ENCODE data around the gene MIEF2.

- TF ChIP-seq EZH2phosphoT487 (IDR thresholded peaks at IDR 0.05; ENCODE audit: borderline replicate concordance) = no peak
- TF ChIP-seq, protein P1, sequence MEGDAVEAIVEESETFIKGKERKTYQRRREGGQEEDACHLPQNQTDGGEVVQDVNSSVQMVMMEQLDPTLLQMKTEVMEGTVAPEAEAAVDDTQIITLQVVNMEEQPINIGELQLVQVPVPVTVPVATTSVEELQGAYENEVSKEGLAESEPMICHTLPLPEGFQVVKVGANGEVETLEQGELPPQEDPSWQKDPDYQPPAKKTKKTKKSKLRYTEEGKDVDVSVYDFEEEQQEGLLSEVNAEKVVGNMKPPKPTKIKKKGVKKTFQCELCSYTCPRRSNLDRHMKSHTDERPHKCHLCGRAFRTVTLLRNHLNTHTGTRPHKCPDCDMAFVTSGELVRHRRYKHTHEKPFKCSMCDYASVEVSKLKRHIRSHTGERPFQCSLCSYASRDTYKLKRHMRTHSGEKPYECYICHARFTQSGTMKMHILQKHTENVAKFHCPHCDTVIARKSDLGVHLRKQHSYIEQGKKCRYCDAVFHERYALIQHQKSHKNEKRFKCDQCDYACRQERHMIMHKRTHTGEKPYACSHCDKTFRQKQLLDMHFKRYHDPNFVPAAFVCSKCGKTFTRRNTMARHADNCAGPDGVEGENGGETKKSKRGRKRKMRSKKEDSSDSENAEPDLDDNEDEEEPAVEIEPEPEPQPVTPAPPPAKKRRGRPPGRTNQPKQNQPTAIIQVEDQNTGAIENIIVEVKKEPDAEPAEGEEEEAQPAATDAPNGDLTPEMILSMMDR (conservative IDR thresholded peaks at IDR 0.05; ENCODE audit: low read length) = no peak
These were observed 32.2 kb upstream of the MIEF2 start for GRCh38 chr17:18228176-18228682.

Measured in Loucy (cell line).